K562 (cell line): ENCODE results near the gene ATF6B. TPM values are rescaled to one million over a fixed set of nuclear protein-coding genes. Genes with fewer than 3 reads are reported as not detected.

ENCODE experiments used
- CGGBP1 ChIP-seq: fragments of 250-450 bp; sonication (Bioruptor Pico); IDR thresholded peaks from 2 replicates; pipeline ENCODE4 v1.9.0; 2021; ENCODE audit warnings: mild to moderate bottlenecking
- CUX1 ChIP-seq: fragments of 200-800 bp; sonication (Bioruptor generic); IDR thresholded peaks from 2 replicates; pipeline ENCODE4 v1.6.1; 2016; ENCODE audit warnings: missing genetic modification characterization, missing compliant biosample characterization
- FOXM1 ChIP-seq, 2 experiments: fragments of 450-650 bp in 1 of 2; sonication (generic) in 1 of 2; formaldehyde crosslinking in 1 of 2; IDR thresholded peaks; 2 replicates each; pipeline versions ENCODE4 v1.6.1 to v1.9.0; 2017 to 2022; ENCODE audit warnings: low read depth in 2 of 2, mild to moderate bottlenecking in 2 of 2, missing genetic modification reagents in 1 of 2, moderate library complexity in 1 of 2
- GTF2A2 ChIP-seq: IDR thresholded peaks from 2 replicates; pipeline ENCODE4 v1.6.1; 2016; ENCODE audit warnings: mild to moderate bottlenecking, missing genetic modification characterization, missing compliant biosample characterization
- HMG20A ChIP-seq: fragments of 450-650 bp; formaldehyde crosslinking; conservative IDR thresholded peaks from 2 replicates; pipeline ENCODE4 v1.4.0; 2020; ENCODE audit warnings: mild to moderate bottlenecking, mixed read lengths
- HMGN3 ChIP-seq: IDR thresholded peaks from 2 replicates; pipeline ENCODE4 v1.6.1; 2011; ENCODE audit warnings: borderline replicate concordance, low read depth, mild to moderate bottlenecking, mixed read lengths, low read length; ENCODE audit not compliant: insufficient read length; ENCODE audit errors: extremely low read depth
- L3MBTL2 ChIP-seq: fragments of 450-650 bp; IDR thresholded peaks from 2 replicates; pipeline ENCODE4 v1.6.1; 2016; ENCODE audit warnings: mild to moderate bottlenecking, moderate library complexity
- MBD1 ChIP-seq: fragments of 250-450 bp; sonication (Bioruptor Pico); IDR thresholded peaks from 2 replicates; pipeline ENCODE4 v1.8.0; 2022; ENCODE audit warnings: inconsistent platforms
- NRF1 ChIP-seq, 2 experiments: fragments of 450-650 bp; IDR thresholded peaks in 1 of 2; conservative IDR thresholded peaks in 1 of 2; 2 replicates each; pipeline ENCODE4 v1.6.1; 2014; ENCODE audit warnings: mild to moderate bottlenecking in 2 of 2
- RAD51 ChIP-seq: fragments of 450-650 bp; IDR thresholded peaks from 2 replicates; pipeline ENCODE4 v1.7.1; 2016; ENCODE audit warnings: low read depth, mild to moderate bottlenecking, borderline replicate concordance
- RBFOX2 ChIP-seq: fragments of 200-400 bp; formaldehyde crosslinking; IDR thresholded peaks from 2 replicates; pipeline ENCODE4 v1.6.1; 2017; ENCODE audit warnings: low read depth, mild to moderate bottlenecking, low read length, moderate library complexity
- RCOR1 ChIP-seq, 2 experiments: IDR thresholded peaks; 2 replicates each; pipeline ENCODE4 v1.6.1; 2012; ENCODE audit warnings: low read depth in 2 of 2, low read length in 2 of 2, borderline replicate concordance in 1 of 2, improper control_type of control experiment in 1 of 2
- SMAD3 ChIP-seq: fragments of 450-650 bp; formaldehyde crosslinking; conservative IDR thresholded peaks from 2 replicates; pipeline ENCODE4 v1.4.0; 2020; ENCODE audit warnings: mild to moderate bottlenecking
- SRSF7 ChIP-seq: fragments of 200-400 bp; formaldehyde crosslinking; optimal IDR thresholded peaks from 2 replicates; pipeline ENCODE3; 2017; ENCODE audit warnings: mild to moderate bottlenecking, low read depth, low read length
- TCF7 ChIP-seq: sonication (generic); IDR thresholded peaks from 2 replicates; pipeline ENCODE4 v1.6.1; 2016; ENCODE audit warnings: antibody characterized with exemption, borderline replicate concordance
- THRB ChIP-seq: fragments of 450-650 bp; formaldehyde crosslinking; conservative IDR thresholded peaks from 2 replicates; pipeline ENCODE4 v1.4.0; 2022; ENCODE audit warnings: mild to moderate bottlenecking, missing genetic modification characterization
- USF2 ChIP-seq: sonication (generic); formaldehyde crosslinking; IDR thresholded peaks from 2 replicates; pipeline ENCODE4 v1.5.0; 2020; ENCODE audit warnings: missing genetic modification reagents
- ZNF239 ChIP-seq: fragments of 250-450 bp; sonication (Bioruptor Pico); IDR thresholded peaks from 2 replicates; pipeline ENCODE4 v1.4.0; 2020; ENCODE audit warnings: mild to moderate bottlenecking
- polyA plus RNA-seq, 8 experiments: library from polyadenylated mRNA; depleted of rRNA in 4 of 8; stranded (reverse) in 5 of 8; unstranded in 3 of 8; fragments of >200 nt; fragmentation: Nextera tagmentation in 2 of 8; fragmentation: Illumina TruSeq in 1 of 8; extraction: Ambion mirVana in 2 of 8; extraction: Trizol in 1 of 8; gene quantifications; 2 replicates each; pipeline versions ENCODE4 v1.2.1 to v1.2.3, GENCODE V29; 2011 to 2014; ENCODE audit warnings: inconsistent platforms in 1 of 8, missing spikeins in 1 of 8
- total RNA-seq, 7 experiments: library from RNA; depleted of rRNA in 6 of 7; stranded (reverse); fragments of >200 nt in 6 of 7; fragmentation: Illumina TruSeq in 2 of 7; extraction: Trizol in 2 of 7; gene quantifications; 2 replicates each; pipeline versions ENCODE4 v1.2.1 to v1.2.3, GENCODE V29; 2011 to 2021; ENCODE audit warnings: low replicate concordance in 1 of 7

ATF6B gene
- total and polyA plus RNA-seq, 9 of the 15 experiments (the other 6 are each of a cell fraction or from before 2014, with no cell fraction given): 20.7 to 131 (median 31.7) TPM

GRCh38 chr6:32154514-32155161 is 26.6 kb upstream of the ATF6B start (continued):
- TF ChIP-seq THRB (no peak), HMG20A (CRISPR knock-in tag) (no peak), GTF2A2 (tag) (no peak), TCF7 (no peak; the same call in 1 of the 2 replicates), RCOR1 (IDR thresholded peaks at IDR 0.05; ENCODE audit: borderline replicate concordance in 1 of 2, low read depth in 2 of 2, low read length in 2 of 2) (peak in 1 of 2 experiments; percentile 51; a peak in 1 of 4 replicates), CUX1 (CRISPR knock-in tag) (no peak), SMAD3 (CRISPR knock-in tag) (no peak), CGGBP1 (CRISPR knock-in tag) (no peak), MBD1 (CRISPR knock-in tag) (no peak), SRSF7 (no peak), L3MBTL2 (peak; percentile 80; the same call in 1 of the 2 replicates), FOXM1 (IDR thresholded peaks at IDR 0.05; ENCODE audit: low read depth) (no peak), FOXM1 (CRISPR knock-in tag; IDR thresholded peaks at IDR 0.05; ENCODE audit: low read depth) (peak; percentile 74; the same call in 1 of the 2 replicates), HMGN3 (peak; percentile 86), RBFOX2 (peak; percentile 83), ZNF239 (CRISPR knock-in tag) (no peak), RAD51 (no peak), USF2 (CRISPR knock-in tag) (no peak), NRF1 (conservative IDR thresholded peaks at IDR 0.05 in 1 of 2, IDR thresholded peaks at IDR 0.05 in 1 of 2) (peak in 1 of 2 experiments; percentile 7; a peak in 2 of 4 replicates)
